GM23338 (cell line): ENCODE data around the gene ST3GAL6. TPM values are rescaled to one million over a fixed set of nuclear protein-coding genes. Genes with fewer than 3 reads are reported as not detected.

Source experiments
- ATAC-seq: fragments of 200-7000 bp; cut with Tn5 transposase; 3 replicates; pipeline ENCODE4 v1.9.1; 2020
- DNase-seq: peaks from one replicate; pipeline ENCODE4 v3.0.0-alpha.2; 2015; ENCODE audit warnings: low spot score
- H2AFZ ChIP-seq: fragments of 200-600 bp; sonication (generic); 2 replicates; pipeline ENCODE4 v1.8.0; 2016; ENCODE audit warnings: antibody characterized with exemption, mild to moderate bottlenecking, moderate library complexity
- H3F3A ChIP-seq: fragments of 200-600 bp; sonication (generic); replicated peaks from 2 replicates; pipeline ENCODE4 v1.8.0; 2017; ENCODE audit warnings: antibody characterized with exemption, mixed run types, low read depth
- H3K27ac ChIP-seq: fragments of 200-600 bp; sonication (generic); 2 replicates; pipeline ENCODE4 v1.6.1; 2016; ENCODE audit warnings: low read depth
- H3K27me3 ChIP-seq: fragments of 200-600 bp; sonication (generic); 2 replicates; pipeline ENCODE4 v1.8.0; 2016; ENCODE audit warnings: mild to moderate bottlenecking, mixed run types, moderate library complexity; ENCODE audit not compliant: insufficient read depth
- H3K36me3 ChIP-seq: fragments of 200-600 bp; sonication (generic); 2 replicates; pipeline ENCODE4 v1.8.0; 2016; ENCODE audit warnings: mild to moderate bottlenecking; ENCODE audit not compliant: insufficient read depth
- H3K4me1 ChIP-seq: fragments of 200-600 bp; sonication (generic); 2 replicates; pipeline ENCODE4 v1.8.0; 2016; ENCODE audit warnings: mild to moderate bottlenecking, moderate library complexity; ENCODE audit not compliant: insufficient read depth
- H3K4me2 ChIP-seq: fragments of 200-600 bp; sonication (generic); 2 replicates; pipeline ENCODE4 v1.7.1; 2017; ENCODE audit warnings: mixed run types
- H3K4me3 ChIP-seq: fragments of 200-600 bp; sonication (generic); 2 replicates; pipeline ENCODE4 v1.6.1; 2016; ENCODE audit warnings: mixed run types
- H3K79me2 ChIP-seq: fragments of 200-600 bp; sonication (generic); replicated peaks from 2 replicates; pipeline ENCODE4 v1.8.0; 2017; ENCODE audit warnings: mild to moderate bottlenecking; ENCODE audit not compliant: insufficient read depth
- H3K9me2 ChIP-seq: fragments of 200-600 bp; sonication (generic); 2 replicates; pipeline ENCODE4 v1.8.0; 2017; ENCODE audit not compliant: insufficient read depth
- H4K20me1 ChIP-seq: fragments of 200-600 bp; sonication (generic); replicated peaks from 2 replicates; pipeline ENCODE4 v1.8.0; 2017; ENCODE audit warnings: mild to moderate bottlenecking; ENCODE audit not compliant: insufficient read depth
- H3K27ac Mint-ChIP-seq: 2 replicates; pipeline ENCODE4 v1.8.0; 2020; ENCODE audit warnings: inconsistent platforms, mild to moderate bottlenecking, moderate library complexity, mixed read lengths
- H3K27me3 Mint-ChIP-seq: 3 replicates; pipeline ENCODE4 v1.8.0; 2022; ENCODE audit warnings: low read depth, mild to moderate bottlenecking, moderate library complexity, mixed read lengths, inconsistent platforms; ENCODE audit not compliant: insufficient read depth, poor library complexity
- H3K36me3 Mint-ChIP-seq: 3 replicates; pipeline ENCODE4 v1.8.0; 2021; ENCODE audit warnings: low read depth, mild to moderate bottlenecking, inconsistent platforms, moderate library complexity, mixed read lengths
- H3K4me1 Mint-ChIP-seq: 3 replicates; pipeline ENCODE4 v1.8.0; 2020; ENCODE audit warnings: mild to moderate bottlenecking, inconsistent platforms, mixed read lengths
- H3K4me3 Mint-ChIP-seq: 3 replicates; pipeline ENCODE4 v1.8.0; 2021; ENCODE audit warnings: moderate library complexity, mild to moderate bottlenecking, inconsistent platforms, mixed read lengths
- H3K9me3 Mint-ChIP-seq: 3 replicates; pipeline ENCODE4 v1.8.0; 2020; ENCODE audit warnings: moderate library complexity, mild to moderate bottlenecking, inconsistent platforms, mixed read lengths
- CREB1 ChIP-seq: fragments of 250-450 bp; sonication (Bioruptor Pico); IDR thresholded peaks from 2 replicates; pipeline ENCODE4 v1.5.0; 2020; ENCODE audit warnings: low read depth, mild to moderate bottlenecking, moderate library complexity
- EZH2 ChIP-seq: fragments of 200-600 bp; sonication (generic); IDR thresholded peaks from one replicate; pipeline ENCODE4 v1.8.0; 2017; ENCODE audit warnings: antibody characterized with exemption, mild to moderate bottlenecking, low read depth; ENCODE audit not compliant: unreplicated experiment
- EZH2phosphoT487 ChIP-seq: fragments of 200-600 bp; sonication (generic); IDR thresholded peaks from one replicate; pipeline ENCODE4 v1.8.1; 2018; ENCODE audit warnings: antibody characterized with exemption; ENCODE audit not compliant: unreplicated experiment
- JUNB ChIP-seq: IDR thresholded peaks from one replicate; pipeline ENCODE4 v1.6.1; 2016; ENCODE audit warnings: antibody characterized with exemption; ENCODE audit not compliant: unreplicated experiment
- NANOG ChIP-seq: IDR thresholded peaks from 2 replicates; pipeline ENCODE4 v1.6.1; 2016; ENCODE audit warnings: antibody characterized with exemption, borderline replicate concordance
- POLR2AphosphoS5 ChIP-seq: IDR thresholded peaks from 2 replicates; pipeline ENCODE4 v1.6.1; 2016; ENCODE audit warnings: antibody characterized with exemption, low read depth
- REST ChIP-seq: IDR thresholded peaks from one replicate; pipeline ENCODE4 v1.6.1; 2018; ENCODE audit warnings: antibody characterized with exemption; ENCODE audit not compliant: unreplicated experiment
- STAT1 ChIP-seq: IDR thresholded peaks from one replicate; pipeline ENCODE4 v1.6.1; 2016; ENCODE audit warnings: antibody characterized with exemption; ENCODE audit not compliant: unreplicated experiment
- ZNF114 ChIP-seq: fragments of 250-450 bp; sonication (Bioruptor Pico); IDR thresholded peaks from 2 replicates; pipeline ENCODE4 v1.5.0; 2020; ENCODE audit warnings: mild to moderate bottlenecking, moderate library complexity
- ZNF331 ChIP-seq: fragments of 250-450 bp; sonication (Bioruptor Pico); IDR thresholded peaks from 2 replicates; pipeline ENCODE4 v1.5.0; 2020; ENCODE audit warnings: low read depth, mild to moderate bottlenecking, moderate library complexity
- ZNF462 ChIP-seq: fragments of 250-450 bp; sonication (Bioruptor Pico); IDR thresholded peaks from 2 replicates; pipeline ENCODE4 v1.5.0; 2020; ENCODE audit warnings: mild to moderate bottlenecking, moderate library complexity
- polyA plus RNA-seq: library from polyadenylated mRNA; unstranded; fragments of >200 nt; fragmentation: Nextera tagmentation; extraction: Ambion mirVana; gene quantifications from 2 replicates; pipeline ENCODE4 v1.2.1, GENCODE V29; 2016
- total RNA-seq: library from RNA; depleted of rRNA; stranded (reverse); fragments of >200 nt; shearing (Covaris generic); gene quantifications from 2 replicates; pipeline ENCODE4 v1.2.3, GENCODE V29; 2014
- TF ChIP-seq, protein P1 (sequence below): IDR thresholded peaks from 2 replicates; pipeline ENCODE4 v1.6.1; 2016; ENCODE audit warnings: antibody characterized with exemption
- TF ChIP-seq, protein P2 (sequence below), 2 experiments: fragments of 200-600 bp in 1 of 2; sonication (generic) in 1 of 2; conservative IDR thresholded peaks; 2 replicates each; pipeline versions ENCODE4 v1.5.1 to v1.6.1; 2016 to 2017; ENCODE audit warnings: antibody characterized with exemption in 2 of 2, low read depth in 2 of 2, mild to moderate bottlenecking in 2 of 2, moderate library complexity in 1 of 2

Gene ST3GAL6
- total and polyA plus RNA-seq, 2 experiments from 2014 or later = 4.7 to 8.1 TPM

DNA sequence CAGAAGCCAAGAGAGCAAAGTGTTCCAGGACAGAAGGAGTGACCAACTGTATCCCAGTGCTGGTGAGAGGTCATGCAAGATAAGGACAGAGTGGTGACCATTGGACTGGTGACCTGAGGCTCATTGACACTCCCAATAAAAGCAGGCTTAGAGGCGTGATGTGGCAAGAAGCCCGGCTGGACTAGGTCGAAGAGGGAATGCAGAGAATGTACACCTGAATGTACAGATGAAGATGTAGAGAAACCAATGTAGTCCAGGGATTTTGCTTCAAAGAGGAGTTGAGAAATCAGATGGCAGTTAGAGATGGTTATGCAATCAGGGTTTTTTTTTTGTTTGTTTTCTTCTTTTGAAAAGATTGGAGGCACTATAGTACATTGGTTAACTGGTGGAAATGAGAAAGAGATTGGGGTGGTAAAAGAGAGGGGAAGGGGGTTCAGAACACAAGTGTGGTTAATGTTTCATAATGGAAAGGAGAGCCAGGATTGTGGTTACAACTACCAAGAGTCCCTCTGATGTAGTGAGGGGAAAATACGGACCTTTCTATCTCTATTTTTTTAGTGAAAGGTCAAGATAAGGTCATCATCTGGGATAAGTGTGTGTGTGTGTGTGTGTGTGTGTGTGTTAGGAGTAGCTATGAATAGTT is 23.3 kb downstream of the ST3GAL6 start:
- no peaks in the 10 kb centered on the region for H3K36me3 Mint-ChIP-seq
- Histone ChIP-seq H3K36me3 (no peaks in the 10 kb centered on the region), H3K4me2 (no peak overlapping the region), H3K27me3 (no peaks in the 10 kb centered on the region), H3K9me2 (no peaks in the 10 kb centered on the region; the same call in 1 of the 2 replicates), H3K4me1 (no peaks in the 10 kb centered on the region), H2AFZ (no peak overlapping the region), H3K27ac (no peak overlapping the region), H4K20me1 (no peaks in the 10 kb centered on the region), H3K4me3 (no peak overlapping the region), H3K79me2 (no peaks in the 10 kb centered on the region), H3F3A (no peaks in the 10 kb centered on the region)
- TF ChIP-seq, protein P1, sequence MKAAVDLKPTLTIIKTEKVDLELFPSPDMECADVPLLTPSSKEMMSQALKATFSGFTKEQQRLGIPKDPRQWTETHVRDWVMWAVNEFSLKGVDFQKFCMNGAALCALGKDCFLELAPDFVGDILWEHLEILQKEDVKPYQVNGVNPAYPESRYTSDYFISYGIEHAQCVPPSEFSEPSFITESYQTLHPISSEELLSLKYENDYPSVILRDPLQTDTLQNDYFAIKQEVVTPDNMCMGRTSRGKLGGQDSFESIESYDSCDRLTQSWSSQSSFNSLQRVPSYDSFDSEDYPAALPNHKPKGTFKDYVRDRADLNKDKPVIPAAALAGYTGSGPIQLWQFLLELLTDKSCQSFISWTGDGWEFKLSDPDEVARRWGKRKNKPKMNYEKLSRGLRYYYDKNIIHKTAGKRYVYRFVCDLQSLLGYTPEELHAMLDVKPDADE = no peak
- TF ChIP-seq STAT1 = no peak
- TF ChIP-seq POLR2AphosphoS5 = no peak
- no peak for TF ChIP-seq ZNF114 (CRISPR knock-in tag)
- TF ChIP-seq CREB1 = no peak
- TF ChIP-seq, protein P2, sequence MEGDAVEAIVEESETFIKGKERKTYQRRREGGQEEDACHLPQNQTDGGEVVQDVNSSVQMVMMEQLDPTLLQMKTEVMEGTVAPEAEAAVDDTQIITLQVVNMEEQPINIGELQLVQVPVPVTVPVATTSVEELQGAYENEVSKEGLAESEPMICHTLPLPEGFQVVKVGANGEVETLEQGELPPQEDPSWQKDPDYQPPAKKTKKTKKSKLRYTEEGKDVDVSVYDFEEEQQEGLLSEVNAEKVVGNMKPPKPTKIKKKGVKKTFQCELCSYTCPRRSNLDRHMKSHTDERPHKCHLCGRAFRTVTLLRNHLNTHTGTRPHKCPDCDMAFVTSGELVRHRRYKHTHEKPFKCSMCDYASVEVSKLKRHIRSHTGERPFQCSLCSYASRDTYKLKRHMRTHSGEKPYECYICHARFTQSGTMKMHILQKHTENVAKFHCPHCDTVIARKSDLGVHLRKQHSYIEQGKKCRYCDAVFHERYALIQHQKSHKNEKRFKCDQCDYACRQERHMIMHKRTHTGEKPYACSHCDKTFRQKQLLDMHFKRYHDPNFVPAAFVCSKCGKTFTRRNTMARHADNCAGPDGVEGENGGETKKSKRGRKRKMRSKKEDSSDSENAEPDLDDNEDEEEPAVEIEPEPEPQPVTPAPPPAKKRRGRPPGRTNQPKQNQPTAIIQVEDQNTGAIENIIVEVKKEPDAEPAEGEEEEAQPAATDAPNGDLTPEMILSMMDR (conservative IDR thresholded peaks at IDR 0.05; ENCODE audit: low read depth in 2 of 2) = no peak
- TF ChIP-seq NANOG = no peak
- no peak for TF ChIP-seq ZNF331 (CRISPR knock-in tag)
- no peak for TF ChIP-seq JUNB
- no peak for TF ChIP-seq EZH2phosphoT487
- TF ChIP-seq ZNF462 (CRISPR knock-in tag) = no peak
- no peak for TF ChIP-seq EZH2
- no peak for TF ChIP-seq REST
- H3K4me1 Mint-ChIP-seq = no peaks in the 10 kb centered on the region; the same call in 2 of the 3 replicates
- no peak overlapping the region for H3K27ac Mint-ChIP-seq
- no peak overlapping the region for H3K4me3 Mint-ChIP-seq
- peaks cover 3% of the 10 kb centered on the region for H3K27me3 Mint-ChIP-seq
- DNase-seq = no peak
- no peaks in the 10 kb centered on the region for H3K9me3 Mint-ChIP-seq
- no peak for ATAC-seq
